HuH-7 (cell line): ENCODE results near the gene GRIA1.
"Not testable (repeated sequence)": the region's sequence is repeated elsewhere in the genome, so short reads cannot be mapped to it uniquely, and the experiment has no call there.

Experiments used
- DNase-seq: peaks from one replicate; pipeline ENCODE4 v3.0.0; 2011; ENCODE audit warnings: low spot score

GRIA1 gene

DNA sequence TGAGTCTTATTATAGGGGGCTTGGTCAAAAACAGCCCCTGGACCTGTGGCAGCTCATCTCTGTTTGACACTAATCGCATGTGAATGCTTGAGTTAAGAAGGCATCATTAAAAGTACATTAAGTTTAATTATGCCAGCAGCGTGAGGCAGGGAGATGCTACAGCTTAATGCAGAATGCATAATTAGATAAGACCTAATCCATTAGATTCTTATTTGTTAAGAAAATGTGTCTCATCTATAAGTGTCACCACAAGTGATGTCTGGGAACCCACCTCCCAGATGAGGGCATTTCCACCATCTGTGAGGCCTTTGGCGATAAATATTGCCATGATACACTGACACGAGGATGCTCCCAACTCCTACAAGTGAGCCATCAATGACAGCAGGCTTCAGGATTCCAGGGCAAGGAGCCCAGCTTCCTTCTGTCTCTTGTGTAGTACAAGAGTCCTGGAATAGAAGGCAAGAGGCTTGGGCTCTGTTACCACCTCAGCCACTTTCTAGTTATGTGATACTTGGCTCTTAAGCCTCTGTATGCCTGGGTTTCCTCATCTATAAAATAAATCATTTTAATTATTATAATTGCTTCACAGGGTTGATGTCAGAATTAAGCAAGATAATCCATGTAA, 345.5 kb downstream of the GRIA1 start:
- DNase-seq = no peak

DNA sequence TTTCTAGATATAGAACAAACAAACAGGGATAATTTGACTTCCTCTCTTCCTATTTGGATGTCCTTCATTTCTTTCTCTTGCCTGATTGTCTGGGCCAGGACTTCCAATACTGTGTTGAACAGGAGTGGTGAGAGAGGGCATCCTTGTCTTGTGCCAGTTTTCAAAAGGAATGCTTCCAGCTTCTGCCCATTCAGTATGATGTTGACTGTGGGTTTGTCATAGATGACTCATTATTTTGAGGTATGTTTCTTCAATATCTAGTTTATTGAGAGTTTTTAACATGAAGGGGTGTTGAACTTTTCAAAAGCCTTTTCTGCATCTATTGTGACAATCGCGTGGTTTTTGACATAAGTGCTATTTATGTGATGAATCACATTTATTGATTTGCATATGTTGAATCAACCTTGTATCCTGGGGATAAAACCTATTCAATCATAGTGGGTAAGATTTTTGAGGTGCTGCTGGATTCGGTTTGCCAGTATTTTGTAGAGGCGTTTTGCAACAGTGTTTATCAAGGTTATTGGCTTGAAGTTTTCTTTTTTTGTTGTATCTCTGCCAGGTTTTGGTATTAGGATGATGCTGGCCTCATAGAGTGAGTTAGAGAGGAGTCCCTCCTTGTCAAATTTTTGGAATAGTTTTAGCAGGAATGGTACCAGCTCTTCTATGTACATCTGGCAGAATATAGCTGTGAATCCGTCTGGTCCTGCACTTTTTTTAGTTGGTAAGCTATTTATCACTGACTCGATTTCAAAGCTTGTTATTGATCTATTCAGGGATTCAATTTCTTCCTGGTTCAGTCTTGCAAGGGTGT, 359.0 kb downstream of the GRIA1 start:
- DNase-seq = not testable (repeated sequence)

DNA sequence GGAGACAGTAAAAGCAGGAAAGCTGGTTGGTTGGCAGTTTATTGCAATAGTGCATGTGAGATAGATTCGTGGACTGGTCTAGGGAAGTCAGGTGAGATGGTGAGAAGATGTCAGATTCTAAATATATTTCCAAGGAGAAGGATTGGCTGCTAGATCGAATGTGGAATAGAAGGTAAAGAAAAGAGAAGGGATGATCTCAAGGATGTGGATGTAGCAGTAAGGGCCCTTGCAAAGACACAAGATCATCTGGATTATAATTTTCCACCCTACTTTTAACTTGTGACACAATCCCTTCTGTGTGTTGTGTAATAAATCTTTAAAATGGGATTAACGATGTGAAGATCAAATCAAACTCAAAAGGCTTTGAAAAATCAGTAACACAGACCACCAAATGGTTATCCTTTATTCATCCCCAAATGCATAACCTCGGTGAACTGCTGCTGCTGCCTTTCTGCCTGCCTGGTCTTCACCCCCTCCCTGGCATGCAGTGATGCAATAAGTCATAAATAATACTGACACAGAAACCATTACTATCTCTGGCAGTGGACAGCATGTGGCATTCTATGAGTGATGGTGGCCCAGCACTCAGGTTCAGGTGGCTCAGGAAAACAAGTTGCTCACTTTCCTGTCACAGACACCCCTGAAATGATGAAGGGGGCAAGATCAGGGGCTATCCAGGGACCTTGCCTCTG, 369.9 kb downstream of the GRIA1 start:
- DNase-seq = no peak

DNA sequence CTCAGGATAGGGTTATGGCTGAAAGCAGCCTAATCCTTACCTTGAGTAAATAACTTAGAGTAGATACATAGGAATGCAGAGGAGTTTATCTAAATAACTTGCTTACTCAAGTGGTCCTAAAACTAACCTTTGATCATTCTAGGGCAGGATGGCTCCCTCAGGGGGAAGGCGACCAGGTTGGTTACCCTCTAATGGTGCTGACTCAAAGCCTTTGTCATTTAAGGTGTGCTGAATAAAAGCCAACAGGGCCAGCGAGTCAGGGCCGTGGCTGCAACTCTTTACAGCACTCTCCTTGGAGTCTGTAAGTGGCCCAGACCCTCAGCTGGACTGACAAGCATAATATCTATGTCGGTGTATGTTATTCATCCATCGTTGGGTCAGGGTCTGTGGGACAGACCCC, 372.4 kb downstream of the GRIA1 start:
- DNase-seq = not testable (repeated sequence)
